Hepatocyte (in vitro differentiated cells): ENCODE measurements around the gene NDUFV1. TPM values are rescaled to one million over a fixed set of nuclear protein-coding genes. Genes with fewer than 3 reads are reported as not detected.

ENCODE experiments used
- DNase-seq: peaks from one replicate; pipeline ENCODE4 v3.0.0-alpha.2; 2016; ENCODE audit warnings: low spot score
- H2AFZ ChIP-seq: fragments of 200-600 bp; sonication (generic); 2 replicates; pipeline ENCODE4 v1.6.0; 2016; ENCODE audit warnings: antibody characterized with exemption, mild to moderate bottlenecking
- H3K27ac ChIP-seq: fragments of 200-600 bp; sonication (generic); 2 replicates; pipeline ENCODE4 v1.5.1; 2016; ENCODE audit warnings: mild to moderate bottlenecking
- H3K27me3 ChIP-seq: fragments of 200-600 bp; sonication (generic); 2 replicates; pipeline ENCODE4 v1.6.1; 2016
- H3K36me3 ChIP-seq: fragments of 200-600 bp; sonication (generic); replicated peaks from 2 replicates; pipeline ENCODE4 v1.5.1; 2016; ENCODE audit warnings: low read depth; ENCODE audit not compliant: insufficient read depth
- H3K4me1 ChIP-seq: fragments of 200-600 bp; sonication (generic); 2 replicates; pipeline ENCODE4 v1.5.1; 2016; ENCODE audit warnings: mild to moderate bottlenecking, moderate library complexity; ENCODE audit not compliant: insufficient read depth
- H3K4me2 ChIP-seq: fragments of 200-600 bp; sonication (generic); 2 replicates; pipeline ENCODE4 v1.6.0; 2016
- H3K4me3 ChIP-seq: fragments of 200-600 bp; sonication (generic); 2 replicates; pipeline ENCODE4 v1.5.1; 2016; ENCODE audit warnings: mild to moderate bottlenecking
- H3K79me2 ChIP-seq: fragments of 200-600 bp; sonication (generic); 2 replicates; pipeline ENCODE4 v1.6.0; 2017; ENCODE audit warnings: mild to moderate bottlenecking
- H3K9me2 ChIP-seq: fragments of 200-600 bp; sonication (generic); replicated peaks from 2 replicates; pipeline ENCODE4 v1.6.0; 2017; ENCODE audit warnings: mild to moderate bottlenecking; ENCODE audit not compliant: insufficient read depth
- H3K9me3 ChIP-seq: fragments of 200-600 bp; sonication (generic); 2 replicates; pipeline ENCODE4 v1.5.1; 2016; ENCODE audit warnings: low read depth, mild to moderate bottlenecking
- H4K20me1 ChIP-seq: fragments of 200-600 bp; sonication (generic); 2 replicates; pipeline ENCODE4 v1.6.0; 2016; ENCODE audit warnings: mild to moderate bottlenecking; ENCODE audit not compliant: insufficient read depth, poor library complexity, severe bottlenecking
- CTCF ChIP-seq: fragments of 200-600 bp; sonication (generic); IDR thresholded peaks from 2 replicates; pipeline ENCODE4 v1.5.1; 2016; ENCODE audit warnings: antibody characterized with exemption, mild to moderate bottlenecking; ENCODE audit not compliant: poor library complexity
- EZH2 ChIP-seq: fragments of 200-600 bp; sonication (generic); IDR thresholded peaks from 2 replicates; pipeline ENCODE4 v1.6.1; 2016; ENCODE audit warnings: antibody characterized with exemption, mild to moderate bottlenecking, borderline replicate concordance
- EZH2phosphoT487 ChIP-seq: fragments of 200-600 bp; sonication (generic); IDR thresholded peaks from one replicate; pipeline ENCODE4 v1.6.1; 2018; ENCODE audit warnings: antibody characterized with exemption, mild to moderate bottlenecking, low read depth, moderate library complexity; ENCODE audit not compliant: unreplicated experiment, severe bottlenecking
- WGBS: methylation state at CpG from one replicate; pipeline ENCODE4 v1.1.6; 2016; ENCODE audit warnings: low lambda C conversion rate; ENCODE audit errors: missing lambda C conversion rate; 5-methylcytosine and 5-hydroxymethylcytosine counted together
- polyA plus RNA-seq: library from polyadenylated mRNA; unstranded; fragments of >200 nt; fragmentation: Nextera tagmentation; extraction: Ambion mirVana; gene quantifications from 2 replicates; pipeline ENCODE4 v1.2.1, GENCODE V29; 2016
- total RNA-seq: library from RNA; depleted of rRNA; stranded (reverse); fragments of >200 nt; gene quantifications from 2 replicates; pipeline ENCODE4 v1.2.3, GENCODE V29; 2014

The NDUFV1 gene
- total and polyA plus RNA-seq, 2 experiments from 2014 or later = 194 to 226 TPM

GRCh38 chr11:67608486-67608885 is 1.8 kb downstream of the NDUFV1 start:
- no peaks in the 10 kb centered on the region for H4K20me1 ChIP-seq
- no peaks in the 10 kb centered on the region for H3K9me2 ChIP-seq
- no peak overlapping the region for H3K4me2 ChIP-seq
- H3K9me3 ChIP-seq = no peaks in the 10 kb centered on the region
- H3K27ac ChIP-seq = no peak overlapping the region
- H3K4me1 ChIP-seq = peaks cover 15% of the 10 kb centered on the region
- no peaks in the 10 kb centered on the region for H3K27me3 ChIP-seq
- DNase-seq = no peak
- H3K36me3 ChIP-seq = no peaks in the 10 kb centered on the region
- WGBS = 97% methylated on average over 8 of the region's 8 CpGs
- H2AFZ ChIP-seq = no peak overlapping the region
- no peak overlapping the region for H3K4me3 ChIP-seq
- H3K79me2 ChIP-seq = peaks cover 18% of the 10 kb centered on the region
- TF ChIP-seq CTCF = no peak
- no peak for TF ChIP-seq EZH2phosphoT487
- no peak for TF ChIP-seq EZH2

GRCh38 chr11:67609316-67609715 is 2.6 kb downstream of the NDUFV1 start:
- 95% methylated on average over 10 of the region's 10 CpGs for WGBS
- H4K20me1 ChIP-seq = no peaks in the 10 kb centered on the region
- no peaks in the 10 kb centered on the region for H3K27me3 ChIP-seq
- no peak overlapping the region for H3K27ac ChIP-seq
- H3K9me3 ChIP-seq = no peaks in the 10 kb centered on the region
- H3K4me1 ChIP-seq = peaks cover 15% of the 10 kb centered on the region
- H2AFZ ChIP-seq = no peak overlapping the region
- no peak overlapping the region for H3K4me3 ChIP-seq
- peaks cover 18% of the 10 kb centered on the region for H3K79me2 ChIP-seq
- TF ChIP-seq EZH2phosphoT487 (no peak), CTCF (no peak), EZH2 (no peak)
- no peaks in the 10 kb centered on the region for H3K9me2 ChIP-seq
- H3K36me3 ChIP-seq = no peaks in the 10 kb centered on the region
- no peak for DNase-seq
- H3K4me2 ChIP-seq = no peak overlapping the region

- H3K9me3 ChIP-seq = no peaks in the 10 kb centered on the region
- H3K4me2 ChIP-seq = no peak overlapping the region
- 96% methylated on average over 15 of the region's 15 CpGs for WGBS
- H4K20me1 ChIP-seq = no peaks in the 10 kb centered on the region
- no peak overlapping the region for H3K4me3 ChIP-seq
- DNase-seq = no peak
- no peak overlapping the region for H2AFZ ChIP-seq
- H3K4me1 ChIP-seq = peaks cover 14% of the 10 kb centered on the region
- no peaks in the 10 kb centered on the region for H3K27me3 ChIP-seq
- no peaks in the 10 kb centered on the region for H3K9me2 ChIP-seq
- no peak overlapping the region for H3K27ac ChIP-seq
- TF ChIP-seq CTCF = no peak
- TF ChIP-seq EZH2 = no peak
- no peak for TF ChIP-seq EZH2phosphoT487
- peaks cover 18% of the 10 kb centered on the region for H3K79me2 ChIP-seq
- H3K36me3 ChIP-seq = no peaks in the 10 kb centered on the region
Observed at GRCh38 chr11:67610302-67610868, 3.6 kb downstream of the NDUFV1 start.

GRCh38 chr11:67611165-67611564 is 4.4 kb downstream of the NDUFV1 start:
- no peaks in the 10 kb centered on the region for H3K9me2 ChIP-seq
- H4K20me1 ChIP-seq = no peaks in the 10 kb centered on the region
- H3K36me3 ChIP-seq = no peaks in the 10 kb centered on the region
- H3K4me1 ChIP-seq = peaks cover 7% of the 10 kb centered on the region
- H3K4me3 ChIP-seq = no peak overlapping the region
- no peak overlapping the region for H3K27ac ChIP-seq
- TF ChIP-seq EZH2 (no peak), CTCF (no peak), EZH2phosphoT487 (no peak)
- peaks cover 18% of the 10 kb centered on the region for H3K79me2 ChIP-seq
- 97% methylated on average over 11 of the region's 14 CpGs for WGBS
- H3K4me2 ChIP-seq = no peak overlapping the region
- H3K27me3 ChIP-seq = no peaks in the 10 kb centered on the region
- no peaks in the 10 kb centered on the region for H3K9me3 ChIP-seq
- no peak for DNase-seq
- H2AFZ ChIP-seq = no peak overlapping the region
